A673 (cell line): ENCODE results near the gene ITGB2.

Experiments
- EZH2 ChIP-seq: fragments of 200-600 bp; sonication (generic); IDR thresholded peaks from 2 replicates; pipeline ENCODE4 v1.6.1; 2017; ENCODE audit warnings: borderline replicate concordance, low read depth, mild to moderate bottlenecking, mixed read lengths, antibody characterized with exemption, low read length; ENCODE audit not compliant: poor library complexity, severe bottlenecking
- TF ChIP-seq, protein P1 (sequence below): fragments of 300-800, 200-600 bp; sonication (generic); conservative IDR thresholded peaks from 2 replicates; pipeline ENCODE4 v1.5.1; 2017; ENCODE audit warnings: low read depth, mild to moderate bottlenecking, antibody characterized with exemption, low read length, moderate library complexity, mixed read lengths

DNA sequence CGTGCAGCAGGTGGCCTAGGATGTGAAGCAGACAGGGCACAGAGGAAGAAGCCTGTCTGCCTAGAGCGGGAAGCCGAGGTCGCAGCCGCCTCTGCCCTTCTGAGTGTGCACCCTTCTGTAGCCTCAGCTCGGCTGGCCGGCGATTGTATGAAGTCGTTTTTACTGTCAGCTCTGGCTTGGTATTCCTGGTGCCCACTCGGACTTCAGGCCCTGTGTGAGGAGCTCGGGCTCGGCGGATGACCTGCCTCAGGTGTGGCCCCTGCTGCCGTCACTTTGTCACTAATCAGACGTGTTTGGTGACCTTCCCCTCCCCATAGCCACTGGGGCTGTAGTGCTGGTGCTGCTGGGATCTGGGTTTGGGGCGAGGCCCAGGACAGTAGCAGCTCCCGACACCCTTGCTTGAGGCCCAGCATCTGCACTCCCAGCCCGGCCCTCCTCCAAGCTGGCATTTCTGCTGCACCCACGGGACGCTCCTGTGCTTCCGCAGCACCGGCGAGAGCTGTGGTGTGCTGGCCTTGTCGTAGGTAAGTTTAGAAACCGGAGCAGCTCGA, 37.3 kb upstream of the ITGB2 start:
- TF ChIP-seq, protein P1, sequence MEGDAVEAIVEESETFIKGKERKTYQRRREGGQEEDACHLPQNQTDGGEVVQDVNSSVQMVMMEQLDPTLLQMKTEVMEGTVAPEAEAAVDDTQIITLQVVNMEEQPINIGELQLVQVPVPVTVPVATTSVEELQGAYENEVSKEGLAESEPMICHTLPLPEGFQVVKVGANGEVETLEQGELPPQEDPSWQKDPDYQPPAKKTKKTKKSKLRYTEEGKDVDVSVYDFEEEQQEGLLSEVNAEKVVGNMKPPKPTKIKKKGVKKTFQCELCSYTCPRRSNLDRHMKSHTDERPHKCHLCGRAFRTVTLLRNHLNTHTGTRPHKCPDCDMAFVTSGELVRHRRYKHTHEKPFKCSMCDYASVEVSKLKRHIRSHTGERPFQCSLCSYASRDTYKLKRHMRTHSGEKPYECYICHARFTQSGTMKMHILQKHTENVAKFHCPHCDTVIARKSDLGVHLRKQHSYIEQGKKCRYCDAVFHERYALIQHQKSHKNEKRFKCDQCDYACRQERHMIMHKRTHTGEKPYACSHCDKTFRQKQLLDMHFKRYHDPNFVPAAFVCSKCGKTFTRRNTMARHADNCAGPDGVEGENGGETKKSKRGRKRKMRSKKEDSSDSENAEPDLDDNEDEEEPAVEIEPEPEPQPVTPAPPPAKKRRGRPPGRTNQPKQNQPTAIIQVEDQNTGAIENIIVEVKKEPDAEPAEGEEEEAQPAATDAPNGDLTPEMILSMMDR, result no peak
- no peak for TF ChIP-seq EZH2
